ENCODE data around the gene ZCWPW1. TPM values are rescaled to one million over a fixed set of nuclear protein-coding genes. Genes with fewer than 3 reads are reported as not detected.
"Not testable (repeated sequence)": the region's sequence is repeated elsewhere in the genome, so short reads cannot be mapped to it uniquely, and the experiment has no call there.

ZCWPW1 gene
- total and polyA plus RNA-seq, 2 donors (not counting 1 experiment from before 2014, with no cell fraction given): 11.3 to 28.0 TPM

GRCh38 chr7:100381531-100382233, 46.8 kb downstream of the ZCWPW1 start:
- peaks cover 19% of the 10 kb centered on the region for H3K4me1 Mint-ChIP-seq
- H3K79me2 ChIP-seq (ENCODE audit: control insufficient read depth, insufficient read depth, low read length); H3K4me3 Mint-ChIP-seq; H3K9me3 Mint-ChIP-seq (ENCODE audit: insufficient read depth); H3K27ac ChIP-seq (ENCODE audit: low read length in 2 of 2); H3K9me3 ChIP-seq (ENCODE audit: control extremely low read depth in 1 of 3, control insufficient read depth in 2 of 3, insufficient read depth in 1 of 3, low read length in 2 of 3); H3K4me1 ChIP-seq (ENCODE audit: control insufficient read depth in 2 of 2, insufficient read depth in 2 of 2, low read length in 2 of 2); H3K9ac ChIP-seq (ENCODE audit: low read length); H3K36me3 ChIP-seq (replicated peaks in 1 of 2; ENCODE audit: control extremely low read depth in 1 of 2, control insufficient read depth in 1 of 2, extremely low read depth in 1 of 2, insufficient read depth in 2 of 2, low read length in 1 of 2); intact Hi-C loops (cut with micrococcal nuclease); H3K27me3 ChIP-seq (replicated peaks in 1 of 4; ENCODE audit: control extremely low read depth in 1 of 4, control insufficient read depth in 3 of 4, insufficient read depth in 4 of 4, low read length in 3 of 4); DNase-seq; H4K20me1 ChIP-seq (ENCODE audit: control insufficient read depth, insufficient read depth, low read length, poor library complexity, severe bottlenecking); H3K4me3 ChIP-seq (ENCODE audit: control extremely low read depth in 1 of 5, extremely low read depth in 1 of 5, insufficient read depth in 1 of 5, low read depth in 2 of 5, low read length in 4 of 5); H2AFZ ChIP-seq (ENCODE audit: insufficient read depth, low read depth, low read length, poor library complexity, severe bottlenecking); POLR2A ChIA-PET; ATAC-seq (ENCODE audit: low read depth); H3K27me3 Mint-ChIP-seq; H3K4me2 ChIP-seq (replicated peaks; ENCODE audit: low read depth, low read length, poor library complexity, severe bottlenecking): not testable (repeated sequence)
- WGBS (ENCODE audit: insufficient coverage): 98% methylated on average over 27 of the region's 49 CpGs
- CTCF ChIA-PET: interaction anchor here (1.0 to 2.4 kb wide), 2 partner anchors 26 to 34 kb away, joined by 3 to 7 read pairs; no protein-coding TSS in a partner anchor
- H3K27ac Mint-ChIP-seq: peak overlapping the region; percentile 32

GRCh38 chr7:100380196-100380595, 48.3 kb downstream of the ZCWPW1 start:
- H3K4me1 ChIP-seq (ENCODE audit: control insufficient read depth in 2 of 2, insufficient read depth in 2 of 2, low read length in 2 of 2): peaks cover 0 to 7% of the 10 kb centered on the region in 2 donors
- H3K4me3 Mint-ChIP-seq: no peak overlapping the region
- no CpG with 5 or more reads among the region's 4 CpGs for WGBS (ENCODE audit: insufficient coverage)
- ATAC-seq (ENCODE audit: low read depth) (no peak), DNase-seq (no peak)
- H3K79me2 ChIP-seq (ENCODE audit: control insufficient read depth, insufficient read depth, low read length): no peaks in the 10 kb centered on the region
- H3K27ac Mint-ChIP-seq: no peak overlapping the region
- H3K9ac ChIP-seq (ENCODE audit: low read length): no peak overlapping the region
- POLR2A ChIA-PET: interaction anchor here (1.2 kb wide), 1 partner anchor 11 kb away, joined by 5 read pairs; no protein-coding TSS in a partner anchor
- H3K4me1 Mint-ChIP-seq: peaks cover 24% of the 10 kb centered on the region
- H4K20me1 ChIP-seq (ENCODE audit: control insufficient read depth, insufficient read depth, low read length, poor library complexity, severe bottlenecking): no peaks in the 10 kb centered on the region
- TF ChIP-seq EZH2 (IDR thresholded peaks at IDR 0.05; ENCODE audit: borderline replicate concordance, insufficient read depth, low read depth, low read length, poor library complexity, severe bottlenecking): no peak
- no peak for TF ChIP-seq CTCF (IDR thresholded peaks at IDR 0.05)
- CTCF ChIA-PET: interaction anchor here (0.7 to 2.4 kb wide), 4 partner anchors 25 to 345 kb away, joined by 3 to 7 read pairs (median 3); no protein-coding TSS in a partner anchor
- H3K27ac ChIP-seq (ENCODE audit: low read length in 2 of 2): no peak overlapping the region
- H3K27me3 ChIP-seq (replicated peaks in 1 of 4; ENCODE audit: control extremely low read depth in 1 of 4, control insufficient read depth in 3 of 4, insufficient read depth in 4 of 4, low read length in 3 of 4): no peaks in the 10 kb centered on the region
- H3K4me3 ChIP-seq (ENCODE audit: control extremely low read depth in 1 of 5, extremely low read depth in 1 of 5, insufficient read depth in 1 of 5, low read depth in 2 of 5, low read length in 4 of 5): no peak overlapping the region
- H3K36me3 ChIP-seq (replicated peaks in 1 of 2; ENCODE audit: control extremely low read depth in 1 of 2, control insufficient read depth in 1 of 2, extremely low read depth in 1 of 2, insufficient read depth in 2 of 2, low read length in 1 of 2): no peaks in the 10 kb centered on the region
- intact Hi-C loops (cut with micrococcal nuclease): no loop called here
- no peaks in the 10 kb centered on the region for H3K27me3 Mint-ChIP-seq
- H3K4me2 ChIP-seq (replicated peaks; ENCODE audit: low read depth, low read length, poor library complexity, severe bottlenecking): no peak overlapping the region
- H2AFZ ChIP-seq (ENCODE audit: insufficient read depth, low read depth, low read length, poor library complexity, severe bottlenecking): no peak overlapping the region
- H3K9me3 ChIP-seq (ENCODE audit: control extremely low read depth in 1 of 3, control insufficient read depth in 2 of 3, insufficient read depth in 1 of 3, low read length in 2 of 3): no peaks in the 10 kb centered on the region
- H3K9me3 Mint-ChIP-seq (ENCODE audit: insufficient read depth): no peaks in the 10 kb centered on the region

Data from B cell (primary cell).